DMS 273 (cell line): ENCODE results near the gene ATP2A2.

Experiments
- DNase-seq: peaks from one replicate; lab custom pipeline; 2025; ENCODE audit not compliant: unreplicated experiment; lab: John Stamatoyannopoulos, UW

ATP2A2 gene

DNA sequence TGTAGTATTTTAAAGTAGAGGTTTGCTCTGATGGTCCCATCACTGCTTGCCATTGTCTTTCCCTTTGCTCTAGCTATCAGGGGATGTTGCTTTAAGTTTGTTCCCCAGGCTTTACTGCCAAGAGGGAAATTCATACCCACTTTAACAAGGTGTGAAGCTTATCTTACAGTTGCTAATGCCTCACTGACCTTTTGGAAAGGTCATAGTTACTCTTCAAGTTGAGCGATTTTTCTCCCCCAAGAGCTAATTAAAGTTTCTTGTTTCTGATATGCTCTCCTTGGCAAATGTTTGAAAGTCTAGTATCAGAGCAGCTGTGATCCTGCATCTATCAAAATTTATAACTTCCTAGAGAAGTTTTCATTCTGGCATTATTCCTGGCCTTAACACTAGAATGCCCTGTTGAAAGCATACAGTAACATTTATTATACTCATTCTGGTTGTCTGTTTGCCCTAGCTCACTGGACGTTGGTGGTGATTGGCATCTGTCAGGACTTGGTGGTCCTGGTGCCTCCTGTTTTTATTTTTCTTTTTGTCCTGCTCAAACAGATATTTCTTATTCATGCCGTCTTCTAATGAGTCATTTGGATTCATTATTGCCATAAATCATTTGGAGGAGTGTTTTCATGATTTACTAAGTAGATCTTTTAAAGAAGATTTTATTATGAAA is 8.1 kb downstream of the ATP2A2 start:
- DNase-seq, result no peak

DNA sequence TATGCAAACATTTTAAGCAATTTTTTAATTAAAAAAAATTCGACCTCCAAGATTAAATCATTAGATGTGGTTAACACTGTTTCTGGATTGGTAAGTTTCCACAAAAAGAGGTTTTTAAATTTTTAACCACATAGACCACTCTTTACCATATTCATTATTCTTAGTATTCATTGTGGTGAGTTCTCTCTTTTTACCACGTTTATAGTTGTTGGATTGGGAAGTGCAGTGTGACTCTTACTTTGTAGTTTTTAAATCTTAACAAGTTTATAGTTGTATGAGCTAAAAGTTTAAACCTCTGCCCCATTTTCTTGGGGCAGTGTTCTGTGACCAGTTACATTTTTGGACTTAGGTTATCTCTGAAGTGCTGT is 8.6 kb downstream of the ATP2A2 start:
- no peak for DNase-seq

DNA sequence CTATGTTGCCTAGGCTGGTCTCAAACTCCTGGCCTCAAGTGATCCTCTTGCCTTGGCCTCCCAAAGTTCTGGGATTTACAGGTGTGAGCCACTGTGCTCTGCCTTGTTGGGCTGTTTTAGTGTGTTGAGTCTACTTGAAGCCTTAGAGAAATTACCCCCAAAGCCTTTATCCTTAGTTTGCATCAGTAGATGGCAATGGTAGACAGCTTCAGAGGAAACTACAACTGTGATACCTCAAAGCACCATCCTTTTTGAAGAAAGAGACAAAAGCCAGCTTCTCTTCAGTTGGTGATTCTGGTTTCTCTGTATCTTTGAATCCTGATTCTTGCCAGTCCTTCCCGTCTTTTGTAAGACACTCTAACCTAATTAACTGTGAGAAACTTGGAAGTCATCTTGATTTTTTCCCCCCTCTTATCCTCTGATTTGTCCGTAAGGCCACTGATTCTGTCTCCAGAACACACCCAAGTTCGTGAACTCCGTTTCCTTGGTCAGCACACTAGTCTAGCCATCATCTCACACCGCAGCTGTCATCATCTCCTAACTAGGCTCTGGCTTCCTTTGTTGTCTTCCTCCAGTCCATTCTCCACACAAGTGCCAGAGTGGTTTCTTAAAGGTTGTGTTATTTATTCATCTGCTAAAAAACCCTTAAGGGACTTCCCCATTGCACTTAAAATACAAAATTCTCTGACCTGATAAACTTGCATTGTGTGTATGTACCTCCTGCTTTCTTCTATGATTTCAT is 20.2 kb downstream of the ATP2A2 start:
- DNase-seq, result no peak

DNA sequence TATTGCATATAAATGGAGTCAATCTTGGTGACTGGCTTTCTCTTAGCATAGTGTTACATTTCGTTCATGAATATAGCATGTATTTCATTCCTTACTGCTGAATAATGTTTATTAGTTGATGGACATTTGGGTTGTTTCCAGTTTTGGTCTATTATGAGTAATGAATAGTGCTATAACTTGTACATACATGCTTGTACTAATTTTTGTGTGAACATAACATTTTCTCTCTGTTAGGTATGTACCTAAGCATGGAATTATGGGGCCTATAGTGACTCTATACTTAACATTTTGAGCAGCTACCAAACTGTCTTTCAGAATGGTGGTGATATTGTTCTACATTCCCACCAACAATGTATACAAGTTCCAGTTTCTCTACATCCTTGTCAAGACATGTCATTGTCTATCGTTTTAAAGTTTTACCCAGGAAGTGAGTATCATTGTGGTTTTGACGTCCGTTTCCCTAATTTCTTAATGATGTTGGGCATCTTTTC is 23.1 kb downstream of the ATP2A2 start:
- DNase-seq, result no peak

DNA sequence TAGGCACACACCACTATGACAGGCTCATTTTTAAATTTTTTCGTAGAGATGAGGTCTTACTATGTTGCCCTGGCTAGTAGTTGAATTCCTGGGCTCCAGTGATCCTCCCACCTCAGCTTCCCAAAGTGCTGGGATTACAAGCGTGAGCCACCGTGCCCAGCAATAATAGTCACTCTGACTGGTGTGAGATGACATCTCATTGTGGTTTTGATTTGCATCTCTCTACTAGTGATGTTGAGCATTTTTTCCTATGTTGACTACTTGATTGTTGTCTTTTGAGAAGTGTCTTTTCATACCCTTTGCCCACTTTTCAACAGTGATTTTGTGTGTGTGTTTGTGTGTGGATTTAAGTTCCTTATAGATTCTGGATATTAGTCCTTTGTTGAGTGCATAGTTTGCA is 26.3 kb downstream of the ATP2A2 start:
- DNase-seq, result no peak

DNA sequence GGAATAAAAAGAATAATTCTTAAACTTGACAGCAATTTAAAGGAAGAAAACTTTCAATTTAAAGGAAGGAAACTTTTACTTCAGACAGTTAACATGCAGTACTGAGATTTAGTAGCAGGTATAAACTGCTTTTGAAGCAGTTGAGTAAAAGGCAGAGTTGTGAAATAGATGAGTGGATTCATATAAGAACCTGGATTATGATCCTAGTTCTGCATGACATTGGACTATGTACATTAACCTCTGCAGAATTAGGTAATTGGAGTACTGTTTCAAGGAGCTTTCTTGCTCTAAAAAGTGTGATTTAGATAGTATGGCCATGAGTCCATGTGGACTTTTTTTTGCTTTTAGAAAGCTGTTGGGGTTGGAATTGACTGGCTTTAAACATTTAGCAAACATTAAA is 29.7 kb downstream of the ATP2A2 start:
- DNase-seq, result no peak

DNA sequence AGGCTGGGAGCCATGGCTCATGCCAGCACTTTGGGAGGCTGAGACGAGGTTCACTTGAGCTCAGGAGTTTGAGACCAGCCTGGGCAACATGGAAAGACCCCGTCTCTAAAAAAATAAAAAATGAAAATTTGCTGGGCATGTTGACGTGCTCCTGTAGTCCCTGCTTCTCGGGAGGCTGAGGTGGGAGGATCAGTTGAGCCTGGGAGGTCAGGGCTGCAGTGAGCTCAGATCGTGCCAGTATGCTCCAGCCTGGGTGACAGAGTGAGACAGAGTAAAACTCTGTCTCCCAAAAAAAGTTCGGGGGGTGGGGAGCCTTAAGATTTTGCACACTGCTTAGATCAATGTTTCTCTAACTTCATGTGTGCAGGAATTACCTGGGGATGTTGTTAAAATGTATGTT is 30.9 kb downstream of the ATP2A2 start:
- no peak for DNase-seq

DNA sequence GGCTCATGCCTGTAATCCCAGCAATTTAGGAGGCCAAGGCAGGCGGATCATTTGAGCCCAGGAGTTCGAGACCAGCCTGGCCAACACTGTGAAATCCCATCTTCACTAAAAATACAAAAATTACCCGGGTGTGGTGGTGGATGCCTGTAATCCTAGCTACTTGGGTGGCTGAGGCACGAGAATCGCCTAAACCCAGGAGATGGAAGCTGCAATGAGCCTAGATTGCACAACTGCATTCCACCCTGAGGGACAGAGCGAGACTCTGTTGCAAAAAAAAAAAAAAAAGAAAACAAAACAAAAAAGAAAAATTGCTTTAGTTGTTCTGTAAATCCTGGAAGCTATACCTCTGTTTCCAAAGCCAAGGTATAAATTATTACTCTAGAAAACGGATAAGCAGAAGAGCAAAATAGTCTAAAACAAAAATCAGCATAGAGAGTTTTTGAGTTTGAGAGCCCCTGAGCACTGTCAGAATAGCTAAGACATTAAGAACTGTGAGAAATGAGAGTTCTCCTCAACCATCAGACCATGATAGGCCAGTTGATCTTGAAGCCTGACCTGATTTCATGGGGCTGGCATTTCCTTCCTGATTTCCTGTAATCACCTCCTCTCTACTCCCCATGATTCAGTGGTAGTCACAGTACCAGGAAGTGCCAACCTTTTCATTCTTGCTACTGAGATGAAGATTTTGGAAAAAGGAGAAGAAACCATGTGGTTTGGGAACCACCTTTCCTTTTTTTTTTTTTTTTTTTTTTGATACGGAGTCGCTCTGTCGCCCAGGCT is 31.7 kb downstream of the ATP2A2 start:
- no peak for DNase-seq

DNA sequence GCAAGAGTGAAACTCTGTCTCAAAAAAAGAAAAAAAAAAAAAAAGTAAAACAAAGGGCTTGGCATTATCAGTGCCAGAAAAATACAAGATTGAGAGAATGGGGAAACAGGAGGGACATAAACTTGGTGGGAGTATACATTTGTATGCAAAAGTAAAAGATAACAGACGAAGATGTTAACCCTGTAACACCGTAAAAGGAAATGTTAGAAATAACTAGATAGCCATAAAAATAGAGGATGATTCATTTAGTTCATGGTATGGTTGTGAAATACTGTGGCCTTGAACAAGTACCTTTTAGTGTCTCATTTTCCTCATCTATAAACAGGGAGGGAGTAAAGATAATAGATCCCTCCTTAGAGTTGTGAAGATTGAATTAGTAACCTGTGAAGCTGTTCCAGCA is 33.3 kb downstream of the ATP2A2 start:
- DNase-seq, result no peak

DNA sequence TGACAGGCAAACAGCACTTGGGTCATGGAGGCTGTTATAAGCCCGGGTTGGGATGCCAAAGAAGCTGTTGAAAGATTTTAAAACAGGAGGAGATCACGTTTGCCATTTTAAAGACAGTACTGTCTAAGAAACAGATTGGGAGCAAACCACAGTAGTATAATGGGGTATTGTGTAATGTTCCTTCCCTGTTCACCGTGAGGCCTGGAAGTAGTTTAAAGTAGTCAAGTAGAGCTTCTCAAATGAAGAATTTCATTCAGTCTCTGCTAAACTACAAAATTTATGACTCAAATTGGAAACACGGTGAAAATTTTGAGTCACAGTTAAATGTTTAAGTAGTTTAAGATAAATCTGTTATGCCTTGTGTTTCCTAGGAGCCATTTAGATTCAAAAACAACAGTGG is 35.8 kb downstream of the ATP2A2 start:
- no peak for DNase-seq

DNA sequence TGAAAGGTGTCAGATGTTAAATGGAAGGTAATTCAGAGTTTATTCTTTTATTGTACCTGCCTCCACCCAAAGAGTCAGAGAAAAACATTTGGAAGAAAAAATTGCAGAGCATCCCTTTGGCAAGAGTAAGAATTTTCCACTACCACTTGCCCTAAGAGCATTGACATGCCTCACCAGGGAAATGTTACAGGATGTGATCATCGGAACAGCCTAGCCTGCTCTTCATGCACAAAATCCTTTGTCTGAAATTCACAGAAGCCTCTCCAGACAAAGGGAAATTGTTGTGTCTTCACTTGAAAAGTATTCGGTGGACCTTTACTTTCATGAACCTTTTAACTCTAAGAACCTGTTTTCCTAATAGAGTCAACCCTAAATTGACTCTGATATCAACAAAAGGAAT is 36.9 kb downstream of the ATP2A2 start:
- DNase-seq, result no peak

DNA sequence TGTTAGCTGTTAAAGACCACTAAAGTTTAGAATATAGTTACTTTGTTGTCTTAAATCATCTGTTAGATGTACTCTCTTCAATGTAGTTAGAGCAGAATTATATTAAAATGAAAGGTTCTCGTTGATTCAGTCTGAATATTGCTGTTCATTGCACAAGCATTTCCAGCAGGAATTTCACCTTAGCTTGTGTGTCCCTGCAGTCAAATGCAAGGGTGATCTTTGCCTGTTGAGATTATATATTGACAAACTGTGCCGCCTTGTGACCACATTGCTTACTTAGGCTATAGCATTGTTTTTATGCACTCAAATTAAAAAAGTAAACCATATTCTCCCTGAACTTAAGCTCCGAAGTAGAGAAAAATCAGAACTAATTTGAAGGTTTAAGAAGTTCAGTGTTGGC is 39.5 kb downstream of the ATP2A2 start:
- no peak for DNase-seq

DNA sequence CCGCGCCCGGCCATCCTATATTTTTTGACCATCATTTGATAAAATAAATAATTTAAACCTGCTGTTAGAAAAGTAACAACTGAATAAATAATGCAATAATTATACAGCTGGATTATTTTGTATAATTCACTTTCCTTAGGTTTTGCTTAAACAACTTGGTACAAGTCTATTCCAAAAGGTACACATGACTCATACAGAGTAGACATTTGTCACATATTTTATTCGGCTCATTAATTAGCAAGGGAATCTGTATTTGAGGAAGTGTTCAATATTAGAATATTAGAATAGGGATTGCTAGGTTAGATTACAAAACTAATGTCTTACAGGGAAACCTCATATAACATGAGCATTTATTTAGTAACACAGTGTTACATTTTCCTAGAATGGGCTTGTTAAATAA is 48.7 kb downstream of the ATP2A2 start:
- DNase-seq, result no peak

DNA sequence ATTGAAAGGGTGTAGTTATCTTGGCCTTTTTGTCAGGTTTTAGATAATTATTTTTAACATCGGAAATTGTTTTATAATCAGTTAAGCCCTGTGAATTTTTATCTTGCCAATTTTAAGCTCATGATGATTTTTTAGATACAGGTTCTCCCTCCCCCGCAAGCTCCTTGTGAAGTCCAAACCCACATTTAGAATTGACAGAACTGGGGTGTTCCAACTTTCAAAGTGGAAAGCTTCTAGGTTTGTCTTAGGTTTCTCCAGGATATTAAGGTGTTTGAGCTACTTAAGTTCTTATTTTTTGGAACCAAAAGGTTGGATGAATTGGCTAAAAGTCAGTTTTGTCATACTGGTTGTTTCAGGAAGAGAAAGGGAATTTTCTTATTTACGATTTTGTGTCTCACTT is 49.1 kb downstream of the ATP2A2 start:
- no peak for DNase-seq

DNA sequence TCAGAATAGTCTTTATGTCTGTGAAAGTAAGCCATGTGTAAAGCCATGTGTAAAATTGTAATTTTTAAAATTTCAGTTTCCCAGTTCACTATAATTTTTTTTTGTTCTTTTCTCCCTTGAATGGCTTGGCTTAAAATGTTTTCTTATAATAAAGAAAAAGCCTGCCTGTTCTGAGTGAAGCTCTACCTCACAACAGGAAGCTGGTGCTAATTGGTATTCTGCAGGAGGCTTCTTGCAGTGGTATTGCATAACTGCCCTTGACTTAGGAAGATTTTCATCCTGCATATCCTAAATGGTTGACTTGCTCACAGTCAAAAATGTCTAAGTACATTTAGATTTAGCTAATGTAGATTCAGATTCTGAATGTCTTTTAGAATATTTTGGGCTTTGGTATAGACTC is 49.5 kb downstream of the ATP2A2 start:
- no peak for DNase-seq

DNA sequence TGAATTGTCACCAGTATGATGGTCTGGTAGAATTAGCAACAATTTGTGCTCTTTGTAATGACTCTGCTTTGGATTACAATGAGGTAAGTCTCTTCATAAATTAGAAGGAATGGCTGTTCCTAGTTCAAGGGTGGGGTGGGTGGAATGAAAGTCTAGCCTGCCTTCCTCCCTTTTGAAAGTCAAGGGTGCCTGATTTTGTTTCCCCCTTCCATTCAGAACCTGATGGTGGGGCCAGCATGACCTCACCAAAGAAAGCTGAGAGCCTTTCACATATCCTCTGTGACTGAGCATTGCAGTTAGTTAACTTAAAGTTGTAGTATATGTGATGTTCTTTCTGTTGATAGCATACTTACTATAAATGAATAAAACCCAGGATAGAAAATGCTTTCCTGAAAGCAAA is 52.2 kb downstream of the ATP2A2 start:
- no peak for DNase-seq

DNA sequence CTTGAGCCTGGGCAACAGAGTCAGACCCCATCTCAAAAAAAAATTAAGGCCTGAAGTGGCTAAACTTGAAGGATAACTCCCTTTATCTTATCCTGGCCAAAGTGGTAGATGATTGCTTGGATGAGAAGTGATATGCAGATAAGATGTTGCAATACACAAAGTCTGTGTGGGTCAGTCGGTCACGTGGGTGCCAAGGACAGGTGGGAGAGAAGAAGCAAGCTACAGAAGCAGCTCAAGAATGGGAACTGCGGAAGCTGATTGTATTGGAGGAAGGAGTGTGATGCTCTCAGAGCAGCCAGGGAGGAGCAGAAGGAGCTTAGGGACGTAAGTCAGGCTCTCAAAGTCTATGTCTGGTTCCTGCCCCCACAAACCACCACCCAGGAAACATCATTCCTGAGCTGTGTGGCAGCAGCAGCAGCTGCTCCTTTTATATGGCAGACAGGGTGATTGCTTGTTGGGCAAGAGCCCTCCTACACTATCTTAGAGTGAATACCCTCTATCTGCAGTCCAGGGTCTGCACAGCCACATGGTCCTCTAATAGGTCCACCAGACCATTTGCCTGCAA is 54.5 kb downstream of the ATP2A2 start:
- no peak for DNase-seq

DNA sequence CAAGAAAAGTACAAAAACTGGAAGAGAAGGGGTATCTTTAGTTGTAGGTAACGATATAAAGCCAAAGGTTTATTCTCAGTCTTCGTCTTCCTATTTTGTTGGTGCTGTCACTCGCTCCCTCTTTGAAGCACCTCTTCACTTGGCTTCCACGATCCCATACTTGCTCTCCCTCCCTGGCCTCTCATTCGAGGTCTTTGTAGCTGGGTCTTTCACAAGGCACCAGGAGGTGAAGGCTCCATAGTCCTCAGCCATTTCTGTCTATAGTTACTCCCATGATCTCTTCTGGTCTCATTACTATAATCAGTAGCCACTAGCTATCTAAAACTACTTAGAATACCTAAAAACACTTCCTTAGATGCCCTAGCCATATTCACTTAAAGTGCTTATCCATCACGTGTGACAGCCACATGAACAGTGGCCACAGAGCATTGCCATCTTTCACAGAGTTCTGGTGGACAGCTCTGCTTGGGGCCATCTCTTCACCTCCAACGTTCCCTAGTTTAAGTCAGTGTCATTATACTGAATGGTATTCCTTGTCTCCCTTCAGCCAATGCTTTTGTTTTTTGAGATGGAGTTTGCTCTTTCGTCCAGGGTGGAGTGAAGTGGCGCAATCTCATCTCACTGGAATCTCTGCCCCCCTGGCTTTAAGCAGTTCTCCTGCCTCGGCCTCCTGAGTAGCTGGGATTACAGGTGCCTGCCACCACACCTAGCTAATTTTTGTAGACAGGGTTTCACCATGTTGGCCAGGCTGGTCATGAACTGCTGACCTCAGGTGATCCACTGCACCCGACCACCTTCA is 57.1 kb downstream of the ATP2A2 start:
- no peak for DNase-seq

DNA sequence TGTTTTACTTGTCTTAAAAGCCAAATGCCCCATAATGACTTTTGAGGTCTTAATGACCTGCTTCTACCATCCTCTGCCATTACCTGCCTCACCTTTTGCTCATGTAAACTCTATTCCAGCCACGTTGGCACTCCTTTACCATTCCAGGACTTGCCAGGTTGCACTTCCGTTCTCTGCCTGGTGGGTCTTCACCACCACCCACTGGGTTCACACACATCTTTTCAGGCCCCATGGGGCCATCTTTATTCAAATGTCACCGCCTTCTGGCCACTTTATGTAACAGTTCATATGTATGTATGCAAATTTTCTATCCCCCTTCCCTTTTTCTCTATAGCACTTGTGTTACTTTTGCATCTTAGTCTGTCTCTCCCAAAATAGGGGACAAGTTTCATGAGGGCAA is 57.7 kb downstream of the ATP2A2 start:
- peak; percentile 46 for DNase-seq

DNA sequence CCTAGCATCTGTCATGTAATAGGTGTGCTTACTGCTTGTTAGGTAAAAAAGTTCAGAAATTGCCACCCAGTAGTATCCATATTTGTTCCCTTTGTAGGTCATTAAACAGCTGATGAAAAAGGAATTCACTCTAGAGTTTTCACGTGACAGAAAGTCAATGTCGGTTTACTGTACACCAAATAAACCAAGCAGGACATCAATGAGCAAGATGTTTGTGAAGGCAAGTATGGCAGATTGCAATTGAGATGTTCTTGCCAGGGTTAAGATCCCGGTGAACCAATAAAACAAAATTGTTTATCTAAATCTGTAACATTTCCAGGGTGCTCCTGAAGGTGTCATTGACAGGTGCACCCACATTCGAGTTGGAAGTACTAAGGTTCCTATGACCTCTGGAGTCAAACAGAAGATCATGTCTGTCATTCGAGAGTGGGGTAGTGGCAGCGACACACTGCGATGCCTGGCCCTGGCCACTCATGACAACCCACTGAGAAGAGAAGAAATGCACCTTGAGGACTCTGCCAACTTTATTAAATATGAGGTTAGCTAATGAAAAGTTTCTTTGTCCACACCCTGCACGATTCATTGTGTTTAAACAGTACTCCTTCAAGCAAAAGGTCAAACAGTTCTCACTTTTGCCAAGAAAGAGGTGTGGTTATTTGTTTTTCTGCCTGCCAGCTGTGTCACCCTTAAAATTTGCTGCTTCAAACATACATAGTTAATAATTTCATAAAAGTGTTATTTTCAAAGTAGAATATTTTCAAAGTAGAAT is 58.3 kb downstream of the ATP2A2 start:
- DNase-seq, result no peak
